ENCODE measurements around the gene PCSK7. TPM values are rescaled to one million over a fixed set of nuclear protein-coding genes. Genes with fewer than 3 reads are reported as not detected.
"Not testable (repeated sequence)": the region's sequence is repeated elsewhere in the genome, so short reads cannot be mapped to it uniquely, and the experiment has no call there.

The PCSK7 gene
- polyA plus RNA-seq, 3 donors = 18.5 to 20.1 (median 19.2) TPM

GRCh38 chr11:117217141-117218084 lies 14.5 kb downstream of the PCSK7 start:
- no peak for DNase-seq (ENCODE audit: low read depth in 3 of 3, low spot score in 2 of 3)

- DNase-seq (ENCODE audit: low read depth in 3 of 3, low spot score in 2 of 3) = no peak
These were observed 17.3 kb downstream of the PCSK7 start for GRCh38 chr11:117214404-117215110.

- no peak for DNase-seq (ENCODE audit: low read depth in 3 of 3, low spot score in 2 of 3)
These were observed 19.0 kb downstream of the PCSK7 start for GRCh38 chr11:117212697-117213355.

GRCh38 chr11:117210620-117211019 lies 21.3 kb downstream of the PCSK7 start:
- DNase-seq (ENCODE audit: low read depth in 3 of 3, low spot score in 2 of 3) = no peak

- not testable (repeated sequence) for DNase-seq (ENCODE audit: low read depth in 3 of 3, low spot score in 2 of 3)
These were observed 22.3 kb downstream of the PCSK7 start for GRCh38 chr11:117209351-117210125.

- DNase-seq (ENCODE audit: low read depth in 3 of 3, low spot score in 2 of 3) = not testable (repeated sequence)
These were observed 23.2 kb downstream of the PCSK7 start for GRCh38 chr11:117208710-117209109.

- not testable (repeated sequence) for DNase-seq (ENCODE audit: low read depth in 3 of 3, low spot score in 2 of 3)
These were observed 24.4 kb downstream of the PCSK7 start for GRCh38 chr11:117207481-117207880.

- not testable (repeated sequence) for DNase-seq (ENCODE audit: low read depth in 3 of 3, low spot score in 2 of 3)
These were observed 25.0 kb downstream of the PCSK7 start for GRCh38 chr11:117206859-117207258.

- DNase-seq (ENCODE audit: low read depth in 3 of 3, low spot score in 2 of 3) = not testable (repeated sequence)
These were observed 25.8 kb downstream of the PCSK7 start for GRCh38 chr11:117206111-117206510.

GRCh38 chr11:117205211-117205818 lies 26.6 kb downstream of the PCSK7 start:
- DNase-seq (ENCODE audit: low read depth in 3 of 3, low spot score in 2 of 3) = no peak

GRCh38 chr11:117204283-117205080 lies 27.4 kb downstream of the PCSK7 start:
- no peak for DNase-seq (ENCODE audit: low read depth in 3 of 3, low spot score in 2 of 3)

GRCh38 chr11:117203069-117203407 lies 28.8 kb downstream of the PCSK7 start:
- DNase-seq (ENCODE audit: low read depth in 3 of 3, low spot score in 2 of 3) = no peak

GRCh38 chr11:117202386-117203068 lies 29.3 kb downstream of the PCSK7 start:
- DNase-seq (ENCODE audit: low read depth in 3 of 3, low spot score in 2 of 3) = no peak

GRCh38 chr11:117201658-117202305 lies 30.1 kb downstream of the PCSK7 start:
- no peak for DNase-seq (ENCODE audit: low read depth in 3 of 3, low spot score in 2 of 3)

GRCh38 chr11:117200813-117201657 lies 30.8 kb downstream of the PCSK7 start:
- DNase-seq (ENCODE audit: low read depth in 3 of 3, low spot score in 2 of 3) = no peak

GRCh38 chr11:117199916-117200812 lies 31.7 kb downstream of the PCSK7 start:
- DNase-seq (ENCODE audit: low read depth in 3 of 3, low spot score in 2 of 3) = no peak

Data from right renal cortex interstitium (tissue), 3 donors.